Kasumi-1 (cell line): Measurements from ENCODE around the gene NEU4.
"Not testable (repeated sequence)": the region's sequence is repeated elsewhere in the genome, so short reads cannot be mapped to it uniquely, and the experiment has no call there.

ENCODE experiments used
- DNase-seq, 2 experiments: peaks; one replicate each; lab custom pipeline; 2025; lab: John Stamatoyannopoulos, UW

Gene NEU4

GRCh38 chr2:241799522-241800197 is 9.3 kb upstream of the NEU4 start:
- DNase-seq, result no peak

- DNase-seq, result not testable (repeated sequence)
These were observed 8.6 kb upstream of the NEU4 start for GRCh38 chr2:241800198-241800903.

GRCh38 chr2:241801611-241802420 is 7.2 kb upstream of the NEU4 start:
- no peak for DNase-seq

- DNase-seq, result no peak
These were observed 6.3 kb upstream of the NEU4 start for GRCh38 chr2:241802421-241803318.

- DNase-seq, result peak; percentile 0 to 8
These were observed 5.3 kb upstream of the NEU4 start for GRCh38 chr2:241803387-241804325.

GRCh38 chr2:241804326-241805229 is 4.4 kb upstream of the NEU4 start:
- peak; percentile 12 to 36 for DNase-seq

GRCh38 chr2:241806217-241806616 is 2.8 kb upstream of the NEU4 start:
- DNase-seq, result not testable (repeated sequence)

- DNase-seq, result no peak
These were observed 807 bp upstream of the NEU4 start for GRCh38 chr2:241808051-241808720.

- no peak for DNase-seq
These were observed 652 bp downstream of the NEU4 start for GRCh38 chr2:241809383-241810306.

GRCh38 chr2:241810307-241811200 is 1.6 kb downstream of the NEU4 start:
- DNase-seq, result no peak

- DNase-seq, result no peak
These were observed 2.4 kb downstream of the NEU4 start for GRCh38 chr2:241811201-241811951.

GRCh38 chr2:241811952-241812729 is 3.1 kb downstream of the NEU4 start:
- no peak for DNase-seq

GRCh38 chr2:241812730-241813643 is 4.0 kb downstream of the NEU4 start:
- DNase-seq, result peak in 1 of 2 experiments; percentile 12
